H1 (cell line): ENCODE data around the gene PFN2. TPM values are rescaled to one million over a fixed set of nuclear protein-coding genes. Genes with fewer than 3 reads are reported as not detected.

Source experiments
- CTCF ChIA-PET: fragments of 300-600 bp; sonication (Branson Sonifier 250); formaldehyde crosslinking; loops from one replicate; lab custom pipeline; 2021; ENCODE audit not compliant: partially characterized antibody; lab: Charles Lee
- POLR2A ChIA-PET: fragments of 300-600 bp; sonication (Branson Sonifier 250); formaldehyde crosslinking; loops from one replicate; lab custom pipeline; 2021; ENCODE audit warnings: inconsistent platforms; ENCODE audit not compliant: partially characterized antibody; lab: Charles Lee
- DNase-seq, 2 experiments: peaks; one replicate each; pipeline versions ENCODE4 v3.0.0 to v3.0.0-alpha.2; 2010 to 2022; ENCODE audit warnings: low spot score in 2 of 2, low read depth in 1 of 2, mixed read lengths in 1 of 2
- FAIRE-seq: peaks from 2 replicates; lab custom pipeline; 2011; peaks lifted over from hg19 to GRCh38; lab: Jason Lieb, UNC
- H2AFZ ChIP-seq: 2 replicates; pipeline ENCODE4 v1.8.1; 2012; ENCODE audit warnings: low read length, inconsistent platforms
- H2AK5ac ChIP-seq: 2 replicates; pipeline ENCODE4 v1.6.1; 2013; ENCODE audit warnings: low read depth, low read length
- H2BK120ac ChIP-seq: replicated peaks from 2 replicates; pipeline ENCODE3; 2013; ENCODE audit warnings: low read depth, low read length, inconsistent platforms
- H2BK12ac ChIP-seq: 2 replicates; pipeline ENCODE4 v1.6.1; 2013; ENCODE audit warnings: low read depth, low read length
- H2BK15ac ChIP-seq: 2 replicates; pipeline ENCODE4 v1.6.1; 2013; ENCODE audit warnings: low read length
- H2BK20ac ChIP-seq: 2 replicates; pipeline ENCODE4 v1.6.1; 2013; ENCODE audit warnings: low read length
- H2BK5ac ChIP-seq: 2 replicates; pipeline ENCODE4 v1.6.1; 2013; ENCODE audit warnings: low read depth, low read length
- H3K14ac ChIP-seq: 2 replicates; pipeline ENCODE4 v1.6.1; 2013; ENCODE audit warnings: inconsistent platforms; ENCODE audit not compliant: insufficient read length
- H3K18ac ChIP-seq: 2 replicates; pipeline ENCODE4 v1.6.1; 2013; ENCODE audit warnings: low read length; ENCODE audit errors: extremely low read depth
- H3K23ac ChIP-seq: 2 replicates; pipeline ENCODE4 v1.6.1; 2013; ENCODE audit warnings: inconsistent platforms; ENCODE audit not compliant: insufficient read length
- H3K23me2 ChIP-seq: 2 replicates; pipeline ENCODE4 v1.6.1; 2013; ENCODE audit warnings: low read depth, low read length
- H3K27ac ChIP-seq: 2 replicates; pipeline ENCODE4 v1.6.1; 2011; ENCODE audit warnings: low read depth, low read length, inconsistent platforms
- H3K27me3 ChIP-seq, 4 experiments: replicated peaks in 1 of 4; 1 replicate in 1 of 4; 2 replicates in 3 of 4; pipeline versions ENCODE4 v1.6.1 to v1.8.1; 2011 to 2013; ENCODE audit warnings: low read length in 3 of 4, mild to moderate bottlenecking in 3 of 4, inconsistent platforms in 2 of 4, mixed read lengths in 2 of 4, moderate library complexity in 1 of 4; ENCODE audit not compliant: control insufficient read depth in 3 of 4, insufficient read depth in 3 of 4; ENCODE audit errors: extremely low read depth in 1 of 4
- H3K36me3 ChIP-seq, 4 experiments: 2 replicates each; pipeline versions ENCODE4 v1.6.1 to v1.8.1; 2011 to 2013; ENCODE audit warnings: mild to moderate bottlenecking in 4 of 4, low read length in 3 of 4, moderate library complexity in 2 of 4, control low read depth in 1 of 4, inconsistent platforms in 1 of 4; ENCODE audit not compliant: insufficient read depth in 4 of 4, control insufficient read depth in 2 of 4
- H3K4ac ChIP-seq: replicated peaks from 2 replicates; pipeline ENCODE3; 2013; ENCODE audit warnings: low read length, low read depth, mixed read lengths, inconsistent platforms; ENCODE audit not compliant: insufficient read length
- H3K4me1 ChIP-seq, 4 experiments: replicated peaks in 1 of 4; 1 replicate in 1 of 4; 2 replicates in 3 of 4; pipeline versions ENCODE4 v1.6.1 to v1.8.1; 2011 to 2013; ENCODE audit warnings: low read length in 3 of 4, inconsistent platforms in 2 of 4, mixed read lengths in 1 of 4; ENCODE audit not compliant: insufficient read depth in 4 of 4, control insufficient read depth in 3 of 4
- H3K4me2 ChIP-seq, 2 experiments: 2 replicates each; pipeline versions ENCODE4 v1.6.1 to v1.8.1; 2011 to 2013; ENCODE audit warnings: low read depth in 2 of 2, low read length in 2 of 2, control low read depth in 1 of 2, inconsistent platforms in 1 of 2, mild to moderate bottlenecking in 1 of 2; ENCODE audit not compliant: insufficient read depth in 1 of 2
- H3K4me3 ChIP-seq, 4 experiments: fragments of 200-600, 300-600 bp in 1 of 4; sonication (generic), shearing (Covaris generic), sonication (Bioruptor Twin) in 1 of 4; 2 replicates each; pipeline versions ENCODE4 v1.5.1 to v1.8.1; 2011 to 2016; ENCODE audit warnings: low read length in 4 of 4, low read depth in 3 of 4, control low read depth in 2 of 4, inconsistent platforms in 2 of 4, mild to moderate bottlenecking in 2 of 4, mixed read lengths in 1 of 4, moderate library complexity in 1 of 4; ENCODE audit not compliant: insufficient read depth in 2 of 4; ENCODE audit errors: extremely low read depth in 1 of 4
- H3K56ac ChIP-seq: replicated peaks from 2 replicates; pipeline ENCODE3; 2013; ENCODE audit warnings: low read depth, mild to moderate bottlenecking, mixed read lengths, low read length, inconsistent platforms; ENCODE audit not compliant: insufficient read length
- H3K79me1 ChIP-seq: 2 replicates; pipeline ENCODE4 v1.6.1; 2013; ENCODE audit warnings: low read depth, low read length, control low read depth
- H3K79me2 ChIP-seq, 2 experiments: 2 replicates each; pipeline versions ENCODE4 v1.6.1 to v1.8.1; 2012 to 2013; ENCODE audit warnings: low read length in 2 of 2, mild to moderate bottlenecking in 2 of 2, inconsistent platforms in 1 of 2; ENCODE audit not compliant: insufficient read depth in 2 of 2, control insufficient read depth in 1 of 2
- H3K9ac ChIP-seq, 4 experiments: replicated peaks in 1 of 4; 1 replicate in 1 of 4; 2 replicates in 3 of 4; pipeline versions ENCODE4 v1.6.1 to v1.8.1; 2011 to 2013; ENCODE audit warnings: low read depth in 3 of 4, low read length in 3 of 4, control low read depth in 2 of 4, mild to moderate bottlenecking in 2 of 4, moderate library complexity in 2 of 4, inconsistent platforms in 1 of 4; ENCODE audit errors: extremely low read depth in 1 of 4
- H3K9me3 ChIP-seq, 2 experiments: 2 replicates each; pipeline versions ENCODE4 v1.6.1 to v1.8.1; 2012 to 2013; ENCODE audit warnings: mild to moderate bottlenecking in 2 of 2, moderate library complexity in 2 of 2, control low read depth in 1 of 2, inconsistent platforms in 1 of 2, low read depth in 1 of 2, low read length in 1 of 2, mixed read lengths in 1 of 2; ENCODE audit not compliant: insufficient read depth in 2 of 2
- H4K20me1 ChIP-seq, 2 experiments: replicated peaks in 1 of 2; 2 replicates each; pipeline versions ENCODE3 to v1.8.1; 2011 to 2013; ENCODE audit warnings: inconsistent platforms in 2 of 2, low read length in 2 of 2, mild to moderate bottlenecking in 1 of 2; ENCODE audit not compliant: insufficient read depth in 2 of 2, control insufficient read depth in 1 of 2
- H4K5ac ChIP-seq: 2 replicates; pipeline ENCODE4 v1.6.1; 2013; ENCODE audit warnings: low read length, low read depth, mixed read lengths, inconsistent platforms; ENCODE audit not compliant: insufficient read length
- H4K8ac ChIP-seq: 2 replicates; pipeline ENCODE4 v1.8.0; 2013; ENCODE audit warnings: mild to moderate bottlenecking, moderate library complexity, low read length, inconsistent platforms; ENCODE audit not compliant: insufficient read depth; ENCODE audit errors: extremely low read depth
- H4K91ac ChIP-seq: replicated peaks from 2 replicates; pipeline ENCODE3; 2013; ENCODE audit warnings: low read length, mixed read lengths, inconsistent platforms; ENCODE audit not compliant: insufficient read length
- SIN3A ChIP-seq, 2 experiments: IDR thresholded peaks in 1 of 2; conservative IDR thresholded peaks in 1 of 2; 2 replicates each; pipeline ENCODE4 v1.6.1; 2011 to 2012; ENCODE audit warnings: low read length in 2 of 2, improper control_type of control experiment in 1 of 2, low read depth in 1 of 2, mild to moderate bottlenecking in 1 of 2
- WGBS, 2 experiments: shearing (Covaris generic) in 1 of 2; methylation state at CpG; one replicate each; pipeline versions ENCODE4 v1.1.6 to v1.1.7; 2013 to 2015; ENCODE audit warnings: low lambda C conversion rate in 2 of 2, mixed read lengths in 2 of 2, inconsistent platforms in 1 of 2, low coverage in 1 of 2, missing lambda C conversion rate in 1 of 2; ENCODE audit not compliant: insufficient replicate concordance in 2 of 2, insufficient coverage in 1 of 2, insufficient read length in 1 of 2; ENCODE audit errors: extremely low coverage in 1 of 2, missing lambda C conversion rate in 1 of 2; 5-methylcytosine and 5-hydroxymethylcytosine counted together
- polyA plus RNA-seq, 7 experiments: library from polyadenylated mRNA; depleted of rRNA in 3 of 7; stranded (reverse) in 5 of 7; unstranded in 2 of 7; fragments of >200 nt in 5 of 7; fragments of 200-250 nt in 2 of 7; gene quantifications; 1 replicate in 5 of 7; 2 replicates in 1 of 7; 4 replicates in 1 of 7; pipeline versions ENCODE4 v1.2.1 to v1.2.3, GENCODE V29; 2011 to 2013; ENCODE audit warnings: missing spikeins in 2 of 7, mixed read lengths in 2 of 7
- total RNA-seq: library from RNA; stranded (reverse); fragmentation: NEBNext Ultra II Directional; extraction: Animal tissue kit (Norgen Biotek cat#: 25700); gene quantifications from 2 replicates; pipeline ENCODE4 v1.2.1, GENCODE V29; 2021
- TF ChIP-seq, protein P1 (sequence below), 3 experiments: IDR thresholded peaks; 1 replicate in 2 of 3; 2 replicates in 1 of 3; pipeline versions ENCODE4 v1.5.1 to v1.6.1; 2011; ENCODE audit warnings: low read length in 3 of 3, mild to moderate bottlenecking in 3 of 3, inconsistent platforms in 2 of 3, low read depth in 1 of 3, moderate library complexity in 1 of 3; ENCODE audit not compliant: insufficient read depth in 1 of 3; ENCODE audit errors: control extremely low read depth in 1 of 3

The PFN2 gene
- total and polyA plus RNA-seq, 2 of the 8 experiments (the other 6 are each of a cell fraction or from before 2014, with no cell fraction given): 175 to 311 TPM

DNA sequence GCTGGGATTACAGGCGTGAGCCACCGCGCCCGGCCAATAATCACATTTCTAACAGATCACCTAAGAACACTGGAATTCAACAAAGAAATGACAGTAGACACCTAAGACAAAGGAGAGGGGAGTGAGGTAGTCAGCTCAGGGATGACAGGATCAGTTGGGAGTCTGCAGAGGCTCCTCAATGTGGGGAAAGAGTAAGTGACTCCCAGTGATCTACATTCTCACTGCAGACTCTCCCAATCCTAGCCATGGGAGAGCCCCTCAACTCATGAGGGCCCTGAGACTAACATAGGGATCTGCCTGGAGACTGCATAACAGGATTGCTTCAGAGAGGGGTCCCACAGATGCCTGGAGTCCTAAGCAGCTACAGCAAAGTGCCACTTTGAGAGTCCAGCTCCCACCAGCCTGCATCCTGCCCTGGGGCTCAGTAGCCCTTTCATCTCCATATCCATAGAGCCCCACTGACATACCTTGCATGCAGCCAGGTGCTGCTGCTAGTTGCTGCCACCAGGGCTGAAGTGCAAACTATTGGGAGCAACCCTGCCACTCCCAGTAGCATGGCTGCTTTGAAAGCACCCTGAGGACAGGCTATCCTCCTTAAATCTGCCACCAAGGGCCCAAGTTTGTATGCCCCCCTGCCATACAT lies 21.8 kb upstream of the PFN2 start:
- Histone ChIP-seq H3K79me1 (no peaks in the 10 kb centered on the region), H2BK12ac (0 out of 2 replicates have a peak overlapping the region, but pooled peaks have one; percentile 80), H3K4me1 (peaks cover 0 to 9% (median 4%) of the 10 kb centered on the region in 4 experiments; a peak in 4 of 7 replicates), H2BK15ac (no peak overlapping the region), H3K18ac (peak overlapping the region; percentile 60), H3K9ac (no peak overlapping the region), H4K8ac (peak overlapping the region; percentile 65; the same call in 1 of the 2 replicates), H3K4me3 (no peak overlapping the region), H3K23ac (no peak overlapping the region), H2BK120ac (peak overlapping the region; percentile 78), H3K27ac (no peak overlapping the region), H2AK5ac (no peak overlapping the region), H2AFZ (0 out of 2 replicates have a peak overlapping the region, but pooled peaks have one; percentile 2), H3K27me3 (no peaks in the 10 kb centered on the region), H4K5ac (no peak overlapping the region), H3K23me2 (no peaks in the 10 kb centered on the region), H4K20me1 (no peaks in the 10 kb centered on the region), H3K4ac (peak overlapping the region; percentile 81), H3K14ac (no peak overlapping the region), H2BK5ac (peak overlapping the region; percentile 75; the same call in 1 of the 2 replicates), H3K9me3 (0 out of 4 replicates have a peak, but pooled peaks cover 0 to 2% of the 10 kb centered on the region in 2 experiments), H3K79me2 (no peaks in the 10 kb centered on the region), H3K4me2 (peak overlapping the region in 1 of 2 experiments; percentile 36; a peak in 1 of 4 replicates), H4K91ac (peak overlapping the region; percentile 93), H3K56ac (no peak overlapping the region), H3K36me3 (no peaks in the 10 kb centered on the region), H2BK20ac (no peak overlapping the region)
- no peak for TF ChIP-seq SIN3A (conservative IDR thresholded peaks at IDR 0.05 in 1 of 2, IDR thresholded peaks at IDR 0.05 in 1 of 2; ENCODE audit: low read depth in 1 of 2, low read length in 2 of 2)
- TF ChIP-seq, protein P1, sequence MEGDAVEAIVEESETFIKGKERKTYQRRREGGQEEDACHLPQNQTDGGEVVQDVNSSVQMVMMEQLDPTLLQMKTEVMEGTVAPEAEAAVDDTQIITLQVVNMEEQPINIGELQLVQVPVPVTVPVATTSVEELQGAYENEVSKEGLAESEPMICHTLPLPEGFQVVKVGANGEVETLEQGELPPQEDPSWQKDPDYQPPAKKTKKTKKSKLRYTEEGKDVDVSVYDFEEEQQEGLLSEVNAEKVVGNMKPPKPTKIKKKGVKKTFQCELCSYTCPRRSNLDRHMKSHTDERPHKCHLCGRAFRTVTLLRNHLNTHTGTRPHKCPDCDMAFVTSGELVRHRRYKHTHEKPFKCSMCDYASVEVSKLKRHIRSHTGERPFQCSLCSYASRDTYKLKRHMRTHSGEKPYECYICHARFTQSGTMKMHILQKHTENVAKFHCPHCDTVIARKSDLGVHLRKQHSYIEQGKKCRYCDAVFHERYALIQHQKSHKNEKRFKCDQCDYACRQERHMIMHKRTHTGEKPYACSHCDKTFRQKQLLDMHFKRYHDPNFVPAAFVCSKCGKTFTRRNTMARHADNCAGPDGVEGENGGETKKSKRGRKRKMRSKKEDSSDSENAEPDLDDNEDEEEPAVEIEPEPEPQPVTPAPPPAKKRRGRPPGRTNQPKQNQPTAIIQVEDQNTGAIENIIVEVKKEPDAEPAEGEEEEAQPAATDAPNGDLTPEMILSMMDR (IDR thresholded peaks at IDR 0.05; ENCODE audit: control extremely low read depth in 1 of 3, insufficient read depth in 1 of 3, low read depth in 1 of 3, low read length in 3 of 3): peak in 2 of 3 experiments; percentile 46 to 47; a peak in 2 of 4 replicates
- DNase-seq: peak in 1 of 2 experiments; percentile 50
- POLR2A ChIA-PET: interaction anchor here (1.3 kb wide), 1 partner anchor 21 kb away, joined by 4 read pairs; no protein-coding TSS in a partner anchor
- WGBS, 2 experiments: 84% methylated on average over 4 of the region's 4 CpGs; no CpG with 5 or more reads in 1 of the 2 experiments
- CTCF ChIA-PET: interaction anchor here (0.6 to 1.6 kb wide), 8 partner anchors 11 to 870 kb away, joined by 3 read pairs; no protein-coding TSS in a partner anchor
- no peak for FAIRE-seq
